Retinal pigment epithelial cell (primary cell): ENCODE results near the gene SLC6A17.

Experiments
- DNase-seq: peaks from one replicate; pipeline ENCODE4 v3.0.0-alpha.2; 2010; ENCODE audit warnings: low read depth
- H3K4me3 ChIP-seq: 2 replicates; pipeline ENCODE4 v1.5.1; 2011; ENCODE audit warnings: mild to moderate bottlenecking, low read length, control low read depth, moderate library complexity
- CTCF ChIP-seq: conservative IDR thresholded peaks from 2 replicates; pipeline ENCODE4 v1.5.1; 2011; ENCODE audit warnings: low read depth, low read length, control low read depth, inconsistent platforms

Gene SLC6A17

GRCh38 chr1:110112656-110113055, 37.6 kb upstream of the SLC6A17 start:
- no peak overlapping the region for H3K4me3 ChIP-seq
- no peak for TF ChIP-seq CTCF
- DNase-seq = no peak

DNA sequence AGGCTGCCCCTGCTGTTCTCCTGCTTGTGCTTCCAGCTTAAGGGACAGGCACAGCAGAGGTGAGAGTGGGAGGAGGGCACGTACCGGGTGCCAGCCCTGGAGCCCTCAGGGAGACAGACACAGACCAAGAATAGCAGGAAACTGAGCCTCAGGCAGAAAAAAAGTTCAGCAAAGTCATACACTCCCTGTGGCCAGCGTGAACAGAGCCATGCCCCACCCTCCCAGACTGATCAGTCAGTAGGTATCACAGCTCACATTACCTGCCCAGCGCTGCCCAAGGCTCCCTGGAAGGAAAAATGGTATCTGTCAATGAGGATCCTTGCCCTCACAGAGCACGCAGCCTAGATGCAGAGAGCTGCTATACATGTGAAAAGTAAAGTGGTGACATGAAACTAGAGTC, 36.7 kb upstream of the SLC6A17 start:
- DNase-seq = no peak
- no peak for TF ChIP-seq CTCF
- H3K4me3 ChIP-seq = no peak overlapping the region

DNA sequence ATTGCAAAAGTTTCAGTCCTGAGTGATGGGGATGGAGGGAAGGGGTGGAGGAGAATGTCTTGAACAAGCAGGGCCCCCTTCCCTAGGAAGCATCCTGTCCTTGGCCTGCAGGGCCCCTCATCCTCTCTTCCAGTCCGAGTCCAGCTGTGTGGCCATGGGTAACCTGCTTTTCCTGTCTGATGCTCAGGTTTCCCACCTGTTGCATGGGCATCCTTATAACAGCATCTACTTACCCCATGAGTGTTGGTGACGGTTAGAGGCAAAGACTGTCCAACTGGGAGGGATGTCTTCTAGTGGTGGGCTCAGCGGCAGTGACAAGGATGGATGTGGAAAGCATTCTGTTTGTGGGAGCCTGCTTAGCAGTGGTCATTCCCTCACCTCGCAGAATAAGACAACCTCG, 36.1 kb upstream of the SLC6A17 start:
- DNase-seq = no peak
- TF ChIP-seq CTCF = no peak
- H3K4me3 ChIP-seq = no peak overlapping the region

GRCh38 chr1:110114784-110115183, 35.5 kb upstream of the SLC6A17 start:
- no peak for TF ChIP-seq CTCF
- DNase-seq = no peak
- H3K4me3 ChIP-seq = no peak overlapping the region

GRCh38 chr1:110118636-110119396, 31.5 kb upstream of the SLC6A17 start:
- TF ChIP-seq CTCF = no peak
- DNase-seq = no peak
- H3K4me3 ChIP-seq = no peak overlapping the region

GRCh38 chr1:110119843-110120242, 30.5 kb upstream of the SLC6A17 start:
- no peak overlapping the region for H3K4me3 ChIP-seq
- DNase-seq = no peak
- TF ChIP-seq CTCF = no peak

DNA sequence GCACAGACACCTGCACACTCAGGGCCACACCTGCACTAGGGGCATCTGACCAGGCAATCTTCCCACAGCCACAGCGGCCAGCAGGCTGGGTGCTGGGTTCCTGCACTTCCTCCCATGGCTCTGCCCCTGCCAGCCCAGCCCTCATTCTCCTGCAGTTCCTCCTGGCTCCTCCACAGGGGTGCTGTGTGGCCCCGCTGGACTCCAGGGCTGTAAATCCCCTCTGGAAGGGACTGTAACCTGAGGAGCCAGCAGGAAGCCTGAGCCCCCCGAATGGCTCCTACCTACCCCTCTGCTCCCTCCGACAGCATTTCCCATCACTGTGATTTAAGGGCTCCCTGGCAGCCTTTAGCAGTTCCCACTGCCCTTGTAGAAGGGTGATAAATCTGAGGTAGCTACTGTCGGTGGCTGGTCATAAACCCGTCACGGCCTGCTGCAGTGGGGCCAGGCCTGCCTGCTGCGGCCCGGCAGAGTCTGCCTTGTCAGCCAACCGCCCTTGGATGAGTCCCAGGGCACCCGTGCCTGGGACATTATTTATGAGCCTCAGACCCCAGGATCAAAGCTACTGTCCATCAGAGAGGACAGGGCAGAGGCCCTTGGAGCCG, 29.2 kb upstream of the SLC6A17 start:
- H3K4me3 ChIP-seq = no peak overlapping the region
- no peak for TF ChIP-seq CTCF
- DNase-seq = no peak
